NCI-H2081 (cell line): ENCODE measurements around the gene MCEE.

ENCODE experiments used
- DNase-seq, 2 experiments: peaks; one replicate each; lab custom pipeline; 2025; lab: John Stamatoyannopoulos, UW

MCEE gene

GRCh38 chr2:71082402-71083252, 47.4 kb downstream of the MCEE start:
- DNase-seq: no peak

- DNase-seq: peak in 1 of 2 experiments; percentile 14
Observed at GRCh38 chr2:71078624-71079023, 51.4 kb downstream of the MCEE start.

GRCh38 chr2:71074893-71075395, 55.1 kb downstream of the MCEE start:
- DNase-seq: no peak

GRCh38 chr2:71073475-71073874, 56.6 kb downstream of the MCEE start:
- no peak for DNase-seq

- DNase-seq: no peak
Observed at GRCh38 chr2:71072492-71072891, 57.5 kb downstream of the MCEE start.

GRCh38 chr2:71071681-71072398, 58.2 kb downstream of the MCEE start:
- DNase-seq: no peak

- DNase-seq: peak in 1 of 2 experiments; percentile 13
Observed at GRCh38 chr2:71070294-71071093, 59.5 kb downstream of the MCEE start.

GRCh38 chr2:71069376-71069775, 60.7 kb downstream of the MCEE start:
- no peak for DNase-seq

- DNase-seq: peak; percentile 86 to 88
Observed at GRCh38 chr2:71068218-71069035, 61.6 kb downstream of the MCEE start, which contains the start of gene NAGK. NAGK (plus strand) TSS chr2:71068648; CDS start chr2:71068684, 36 bp downstream.

GRCh38 chr2:71067567-71068217, 62.3 kb downstream of the MCEE start:
- DNase-seq: no peak

- no peak for DNase-seq
Observed at GRCh38 chr2:71066856-71067255, 63.2 kb downstream of the MCEE start.

- DNase-seq: no peak
Observed at GRCh38 chr2:71064754-71065621, 65.0 kb downstream of the MCEE start.

GRCh38 chr2:71064110-71064611, 65.9 kb downstream of the MCEE start:
- DNase-seq: no peak

- no peak for DNase-seq
Observed at GRCh38 chr2:71063216-71063615, 66.8 kb downstream of the MCEE start.

- no peak for DNase-seq
Observed at GRCh38 chr2:71060871-71061270, 69.2 kb downstream of the MCEE start.

GRCh38 chr2:71060211-71060610, 69.8 kb downstream of the MCEE start:
- DNase-seq: no peak
